Measurements from ENCODE around the gene PGC.

PGC gene

GRCh38 chr6:41693281-41694240 lies 53.6 kb downstream of the PGC start:
- no peak for DNase-seq

- DNase-seq, result no peak
Measured at GRCh38 chr6:41692730-41693129, 54.5 kb downstream of the PGC start.

GRCh38 chr6:41692080-41692675 lies 55.0 kb downstream of the PGC start:
- no peak for DNase-seq

DNA sequence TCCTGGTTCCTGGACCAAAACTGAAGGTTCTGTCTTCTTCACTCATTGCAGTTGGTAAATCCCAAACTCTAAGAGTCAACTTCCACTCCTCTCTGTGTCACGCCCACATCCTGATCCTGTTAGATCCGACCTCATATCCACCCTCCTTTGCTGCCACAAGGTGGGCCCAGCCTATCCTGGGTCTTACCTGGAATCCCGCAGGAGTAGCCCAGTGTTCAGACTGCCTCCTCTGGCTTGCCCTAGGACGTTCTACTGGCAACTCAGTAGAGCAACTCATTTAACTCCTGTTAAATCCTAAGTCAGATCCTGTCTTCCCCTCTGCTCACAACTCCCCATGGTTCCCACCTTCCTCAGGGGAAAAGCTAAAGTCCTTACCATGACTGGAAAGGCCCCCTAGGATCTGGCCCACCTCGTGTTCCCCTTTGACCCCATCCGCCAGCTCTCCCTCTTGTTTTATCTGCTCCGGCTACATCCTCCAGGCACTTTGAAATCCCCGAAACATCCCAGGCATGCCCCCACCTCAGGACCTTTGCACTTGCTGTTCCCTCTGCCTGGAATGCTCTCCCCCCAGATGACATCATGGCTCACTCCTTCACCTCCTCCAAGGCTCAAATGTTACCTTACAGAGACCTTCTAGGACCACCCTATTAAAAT lies 55.6 kb downstream of the PGC start:
- no peak for DNase-seq

GRCh38 chr6:41690541-41691330 lies 56.5 kb downstream of the PGC start:
- no peak for DNase-seq

DNA sequence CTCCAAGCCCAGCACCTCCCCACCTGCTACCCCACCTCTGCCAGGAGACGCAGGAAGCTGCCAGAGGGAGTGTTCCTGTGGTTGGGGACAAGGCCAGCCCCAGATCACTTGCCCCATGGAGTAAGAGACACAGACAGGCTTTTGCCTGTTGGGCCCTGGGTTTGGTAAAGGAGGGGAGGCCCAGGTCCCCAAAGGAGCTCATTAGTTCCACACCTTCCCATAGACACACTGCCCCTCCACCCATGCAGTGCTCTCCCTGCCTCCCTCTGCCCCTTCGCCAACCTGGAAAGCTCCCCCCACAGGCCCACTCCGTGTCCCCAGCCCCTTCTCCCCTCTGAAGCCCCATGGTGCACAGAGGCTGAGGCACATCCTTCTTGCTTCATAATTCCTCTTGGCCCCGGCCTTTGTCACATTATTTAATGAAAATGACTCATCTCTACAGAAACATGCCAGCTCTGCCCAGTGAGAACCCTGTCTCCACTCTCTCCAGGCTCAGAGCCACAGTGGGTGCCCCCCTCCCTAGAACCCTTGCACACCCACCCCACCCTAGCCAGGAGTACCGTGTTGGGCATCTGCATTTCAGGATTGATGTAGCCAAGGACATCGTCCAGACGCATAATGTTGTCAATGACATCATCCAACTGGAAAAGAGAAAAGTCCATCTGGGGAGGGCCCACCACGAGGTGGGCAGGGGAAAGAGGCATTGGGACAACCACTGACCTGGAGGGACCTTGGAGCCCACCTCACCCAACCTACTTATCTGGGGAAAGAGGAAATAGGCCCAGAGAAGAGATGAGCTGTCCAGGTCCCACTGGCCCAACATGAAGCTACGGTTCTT lies 57.8 kb downstream of the PGC start:
- DNase-seq, result no peak

DNA sequence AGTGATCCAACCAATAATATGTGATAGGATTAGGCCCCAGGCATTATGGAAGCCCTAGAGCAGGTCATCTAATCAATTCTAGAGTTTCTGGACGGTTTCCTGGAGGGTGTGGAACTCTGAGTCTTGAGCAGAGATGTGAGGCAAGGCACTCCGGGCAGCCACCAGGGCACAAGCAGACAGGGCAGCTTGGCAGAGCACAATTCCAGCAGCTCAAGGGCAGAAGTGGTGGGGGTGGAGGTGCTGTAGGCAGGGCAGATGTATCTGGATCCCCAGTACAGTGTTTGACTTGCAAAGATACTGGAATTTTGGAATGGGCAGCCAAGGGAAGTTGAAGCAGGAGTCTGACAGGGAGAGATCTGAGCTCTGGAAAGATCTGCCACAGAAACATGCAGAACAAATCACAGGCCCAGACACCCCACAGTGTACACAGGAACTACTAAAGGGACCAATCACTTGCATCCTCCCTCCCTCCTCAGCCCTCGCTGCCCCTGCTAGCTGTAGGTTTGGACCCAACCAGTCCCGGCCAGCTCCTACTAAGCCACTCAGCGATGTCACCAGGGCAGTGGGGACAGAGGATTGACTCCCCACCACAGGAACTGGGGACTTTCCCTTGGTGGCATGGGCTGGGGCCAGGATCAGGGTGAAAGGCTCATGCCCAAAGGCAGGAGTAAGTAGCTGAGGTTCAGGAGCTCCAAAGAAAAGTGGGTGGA lies 58.8 kb downstream of the PGC start:
- DNase-seq, result no peak

- DNase-seq, result no peak
Measured at GRCh38 chr6:41687501-41688175, 59.6 kb downstream of the PGC start.
